ENCODE results near the gene RARRES1.

DNA sequence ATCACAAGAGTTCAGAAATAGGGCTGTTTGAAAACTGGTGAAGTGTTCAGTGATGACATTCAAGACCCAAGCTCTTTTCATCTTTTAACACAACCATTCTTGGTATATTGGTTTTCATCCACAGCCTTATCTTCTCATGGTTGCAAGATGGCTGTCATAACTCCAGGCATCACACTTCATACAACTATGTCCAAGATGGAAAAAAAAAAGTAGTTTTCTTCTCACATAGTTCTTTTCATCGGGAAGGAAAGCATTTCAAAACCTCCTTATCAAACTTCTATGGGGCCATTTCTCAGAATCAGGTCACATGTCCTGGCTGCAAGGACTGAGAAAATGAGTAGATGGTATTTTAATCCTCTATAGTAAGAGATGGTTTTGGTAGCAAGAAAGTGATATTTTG is 48.5 kb upstream of the RARRES1 start:
- TF ChIP-seq, protein P1, sequence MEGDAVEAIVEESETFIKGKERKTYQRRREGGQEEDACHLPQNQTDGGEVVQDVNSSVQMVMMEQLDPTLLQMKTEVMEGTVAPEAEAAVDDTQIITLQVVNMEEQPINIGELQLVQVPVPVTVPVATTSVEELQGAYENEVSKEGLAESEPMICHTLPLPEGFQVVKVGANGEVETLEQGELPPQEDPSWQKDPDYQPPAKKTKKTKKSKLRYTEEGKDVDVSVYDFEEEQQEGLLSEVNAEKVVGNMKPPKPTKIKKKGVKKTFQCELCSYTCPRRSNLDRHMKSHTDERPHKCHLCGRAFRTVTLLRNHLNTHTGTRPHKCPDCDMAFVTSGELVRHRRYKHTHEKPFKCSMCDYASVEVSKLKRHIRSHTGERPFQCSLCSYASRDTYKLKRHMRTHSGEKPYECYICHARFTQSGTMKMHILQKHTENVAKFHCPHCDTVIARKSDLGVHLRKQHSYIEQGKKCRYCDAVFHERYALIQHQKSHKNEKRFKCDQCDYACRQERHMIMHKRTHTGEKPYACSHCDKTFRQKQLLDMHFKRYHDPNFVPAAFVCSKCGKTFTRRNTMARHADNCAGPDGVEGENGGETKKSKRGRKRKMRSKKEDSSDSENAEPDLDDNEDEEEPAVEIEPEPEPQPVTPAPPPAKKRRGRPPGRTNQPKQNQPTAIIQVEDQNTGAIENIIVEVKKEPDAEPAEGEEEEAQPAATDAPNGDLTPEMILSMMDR (IDR thresholded peaks at IDR 0.05) = no peak
- TF ChIP-seq POLR2A (IDR thresholded peaks at IDR 0.05) = no peak

Measured in testis (tissue), 2 donors.